Stimulated activated CD8-positive, alpha-beta memory T cell treated with anti-CD3 and anti-CD28 coated beads, Interleukin-15, amount 100 ng/mL, for 24 hours (primary cell): ENCODE data around the gene IRF2.
"Not testable (repeated sequence)": the region's sequence is repeated elsewhere in the genome, so short reads cannot be mapped to it uniquely, and the experiment has no call there.

Source experiments
- DNase-seq: peaks from one replicate; pipeline ENCODE4 v3.0.0-alpha.2; 2020; ENCODE audit warnings: low read depth

Gene IRF2

GRCh38 chr4:184344899-184345572 is 129.3 kb downstream of the IRF2 start:
- no peak for DNase-seq

DNA sequence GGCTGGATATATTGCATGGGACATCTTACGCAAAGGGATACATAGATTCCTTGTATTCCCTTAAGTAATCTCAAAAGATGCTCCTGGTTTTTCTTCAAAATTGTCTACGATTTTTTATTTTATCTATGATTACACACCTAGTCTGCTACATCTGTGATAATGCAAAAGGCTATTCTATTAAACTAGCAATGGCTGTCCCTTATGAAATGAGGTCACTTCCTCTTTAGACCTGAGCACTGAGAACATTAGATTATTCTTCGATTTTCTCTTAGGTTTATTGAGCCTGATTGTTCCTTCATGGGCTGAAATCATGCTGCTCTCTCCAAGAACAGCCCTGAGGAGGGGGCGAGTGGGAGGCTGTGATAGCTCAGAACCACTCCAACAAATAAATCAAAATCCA is 129.9 kb downstream of the IRF2 start:
- no peak for DNase-seq

- no peak for DNase-seq
Observed at GRCh38 chr4:184343502-184344177, 130.7 kb downstream of the IRF2 start.

- DNase-seq, result not testable (repeated sequence)
Observed at GRCh38 chr4:184342857-184343237, 131.5 kb downstream of the IRF2 start.

DNA sequence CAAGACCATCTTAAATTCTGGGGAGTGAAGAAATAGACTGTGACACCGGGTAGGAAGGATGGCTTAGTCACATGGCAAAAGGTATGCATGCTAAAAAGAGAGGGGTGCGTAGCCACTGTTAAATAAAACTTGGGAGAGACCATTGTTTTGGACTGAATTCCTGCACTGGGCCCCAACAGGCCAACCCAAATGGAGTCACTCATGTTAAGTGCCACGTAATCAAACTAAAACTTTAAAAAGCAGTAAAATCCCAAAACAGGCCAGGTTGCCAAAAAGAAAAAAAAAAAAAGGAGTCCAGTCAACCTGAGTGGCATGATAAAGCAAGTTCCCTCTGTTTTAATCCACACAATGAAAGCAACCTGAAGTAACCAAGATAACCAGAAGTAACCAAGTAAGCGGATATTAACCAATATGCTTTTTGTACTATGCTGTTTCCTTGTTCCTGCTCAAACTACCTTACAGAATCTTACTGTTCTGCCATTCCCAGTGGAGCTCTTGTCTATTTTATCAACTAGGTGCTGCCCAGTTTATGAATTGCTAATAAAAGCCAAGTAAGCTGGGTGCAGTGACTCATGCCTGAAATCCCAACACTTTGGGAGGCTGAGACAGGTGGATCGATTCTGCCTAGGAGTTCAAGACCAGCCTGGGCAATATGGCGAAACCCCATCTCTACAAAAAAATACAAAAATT is 132.0 kb downstream of the IRF2 start:
- DNase-seq, result no peak

DNA sequence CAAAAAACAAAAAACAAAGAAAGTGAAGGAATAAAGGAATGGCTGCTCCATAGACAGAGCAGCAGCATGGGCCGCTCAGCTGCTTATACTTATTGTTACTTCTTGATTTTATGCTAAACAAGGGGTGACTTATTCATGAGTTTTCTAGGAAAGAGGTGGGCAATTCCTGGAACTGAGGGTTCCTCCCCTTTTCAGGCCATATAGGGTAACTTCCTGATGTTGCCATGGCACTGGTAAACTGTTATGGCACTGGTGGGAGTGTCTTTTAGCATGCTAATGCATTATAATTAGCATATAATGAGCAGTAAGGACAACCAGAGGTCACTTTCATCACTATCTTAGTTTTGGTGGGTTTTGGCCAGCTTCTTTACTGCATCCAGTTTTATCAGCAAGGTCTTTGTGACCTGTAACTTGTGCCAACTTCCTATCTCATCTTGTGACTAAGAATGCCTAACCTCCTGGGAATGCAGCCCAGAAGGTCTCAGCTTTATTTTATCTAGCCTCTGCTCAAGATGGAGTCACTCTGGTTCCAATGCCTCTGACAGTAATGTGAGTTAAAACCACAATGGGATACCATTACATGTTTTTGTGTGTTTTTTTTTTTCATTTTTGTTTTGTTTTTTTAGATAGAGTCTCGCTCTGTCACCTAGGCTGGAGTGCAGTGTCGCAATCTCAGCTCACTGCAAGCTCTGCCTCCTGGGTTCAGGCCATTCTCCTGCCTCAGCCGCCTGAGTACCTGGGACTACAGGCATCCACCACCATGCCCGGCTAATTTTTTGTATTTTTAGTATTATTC is 134.8 kb downstream of the IRF2 start:
- DNase-seq, result not testable (repeated sequence)

- DNase-seq, result no peak
Observed at GRCh38 chr4:184337907-184338306, 136.4 kb downstream of the IRF2 start.
